GM19328 (cell line): ENCODE results near the gene MAGEE2.
"Not testable (repeated sequence)": the region's sequence is repeated elsewhere in the genome, so short reads cannot be mapped to it uniquely, and the experiment has no call there.

Experiments
- ATAC-seq: cut with Tn5 transposase; IDR thresholded peaks from one replicate; pipeline ENCODE4 v1.9.1; 2021; ENCODE audit warnings: mild to moderate bottlenecking, moderate library complexity; ENCODE audit not compliant: unreplicated experiment

The MAGEE2 gene, protein sequence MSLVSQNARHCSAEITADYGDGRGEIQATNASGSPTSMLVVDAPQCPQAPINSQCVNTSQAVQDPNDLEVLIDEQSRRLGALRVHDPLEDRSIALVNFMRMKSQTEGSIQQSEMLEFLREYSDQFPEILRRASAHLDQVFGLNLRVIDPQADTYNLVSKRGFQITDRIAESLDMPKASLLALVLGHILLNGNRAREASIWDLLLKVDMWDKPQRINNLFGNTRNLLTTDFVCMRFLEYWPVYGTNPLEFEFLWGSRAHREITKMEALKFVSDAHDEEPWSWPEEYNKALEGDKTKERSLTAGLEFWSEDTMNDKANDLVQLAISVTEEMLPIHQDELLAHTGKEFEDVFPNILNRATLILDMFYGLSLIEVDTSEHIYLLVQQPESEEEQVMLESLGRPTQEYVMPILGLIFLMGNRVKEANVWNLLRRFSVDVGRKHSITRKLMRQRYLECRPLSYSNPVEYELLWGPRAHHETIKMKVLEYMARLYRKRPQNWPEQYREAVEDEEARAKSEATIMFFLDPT

DNA sequence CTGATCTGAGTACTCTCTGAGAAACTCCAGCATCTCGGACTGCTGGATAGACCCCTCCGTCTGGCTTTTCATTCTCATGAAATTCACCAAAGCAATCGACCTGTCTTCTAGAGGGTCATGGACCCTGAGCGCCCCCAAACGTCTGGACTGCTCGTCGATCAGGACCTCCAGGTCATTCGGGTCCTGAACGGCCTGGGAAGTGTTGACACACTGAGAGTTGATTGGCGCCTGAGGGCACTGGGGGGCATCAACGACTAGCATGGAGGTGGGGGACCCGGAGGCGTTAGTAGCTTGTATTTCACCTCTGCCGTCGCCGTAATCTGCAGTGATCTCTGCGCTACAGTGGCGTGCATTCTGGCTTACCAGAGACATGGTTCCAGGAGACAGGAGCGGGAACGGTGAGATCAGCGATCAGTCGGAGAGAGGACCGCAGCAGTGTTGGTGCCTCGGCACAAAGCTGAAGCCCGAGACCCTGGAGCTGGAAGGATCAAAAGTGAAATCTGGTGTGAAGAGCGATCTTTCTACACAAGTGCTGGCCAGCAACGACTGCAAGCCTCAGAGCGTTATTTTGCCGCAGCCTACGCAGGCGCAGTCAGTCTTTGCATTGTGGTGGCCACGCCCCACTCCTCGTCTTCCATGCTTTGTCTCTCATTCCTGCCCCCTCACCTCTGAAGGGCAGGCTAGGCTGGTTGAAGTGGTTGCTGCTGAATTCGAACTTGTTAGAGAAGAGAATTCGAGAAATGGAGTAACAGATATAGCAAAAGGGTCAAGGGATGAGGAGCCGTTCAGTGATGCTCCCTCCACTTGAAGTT lies at the start of gene MAGEE2:
Gene MAGEE2 (minus strand): TSS at position 575 of the 812 bp plus-strand sequence. CDS start 203 bp downstream, at position 372.
- ATAC-seq: no peak

DNA sequence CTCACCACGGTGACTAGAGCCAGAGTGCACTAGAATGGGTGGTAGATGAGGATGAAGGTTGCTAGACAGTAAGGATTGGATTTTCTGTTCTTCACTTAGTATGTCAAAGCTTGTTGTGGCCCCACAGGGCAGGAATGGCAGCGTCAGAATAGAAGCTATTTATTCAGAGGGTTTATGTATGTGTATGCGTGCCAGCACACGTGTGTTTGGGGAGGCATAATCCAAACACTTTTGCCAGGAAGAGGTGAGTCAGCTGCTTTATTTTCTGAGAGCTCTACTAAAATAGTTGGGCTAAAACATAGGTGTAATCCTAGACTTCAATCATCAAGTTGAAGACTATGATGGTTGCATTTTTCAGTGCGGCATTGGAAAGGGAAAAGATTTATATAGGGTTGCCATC lies 1.2 kb upstream of the MAGEE2 start:
- ATAC-seq: no peak

DNA sequence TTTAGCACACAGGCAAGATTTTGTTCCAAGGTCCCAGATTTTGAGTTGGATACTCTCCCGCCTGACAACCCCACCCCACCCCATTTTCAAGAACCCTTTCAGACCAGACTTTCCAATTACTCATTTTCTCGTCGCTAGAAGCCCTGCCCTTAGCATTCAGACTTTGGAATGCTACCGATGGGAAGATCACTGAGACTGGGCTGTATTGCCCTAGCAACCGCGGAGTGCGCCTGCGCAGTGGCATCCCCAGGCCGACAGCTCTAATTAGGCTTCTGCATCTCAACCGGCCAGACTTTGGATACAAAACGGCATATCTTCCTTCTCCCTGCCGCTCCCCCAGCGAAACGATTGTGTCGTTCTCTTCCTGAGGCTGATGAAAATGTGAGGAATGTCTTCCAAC lies 3.4 kb downstream of the MAGEE2 start:
- ATAC-seq: no peak

DNA sequence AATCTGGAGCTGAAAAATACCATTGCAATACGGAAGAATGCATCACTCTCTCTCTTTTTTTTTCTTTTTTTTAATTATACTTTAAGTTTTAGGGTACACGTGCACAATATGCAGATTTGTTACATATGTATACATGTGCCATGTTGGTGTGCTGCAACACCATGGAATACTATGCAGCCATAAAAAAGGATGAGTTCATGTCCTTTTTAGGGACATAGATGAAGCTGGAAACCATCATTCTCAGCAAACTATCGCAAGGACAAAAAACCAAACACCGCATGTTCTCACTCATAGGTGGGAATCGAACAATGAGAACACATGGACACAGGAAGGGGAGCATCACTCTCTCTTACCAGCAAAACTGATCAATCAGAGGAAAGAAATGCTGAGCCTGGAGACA lies 17.0 kb downstream of the MAGEE2 start:
- ATAC-seq: not testable (repeated sequence)

DNA sequence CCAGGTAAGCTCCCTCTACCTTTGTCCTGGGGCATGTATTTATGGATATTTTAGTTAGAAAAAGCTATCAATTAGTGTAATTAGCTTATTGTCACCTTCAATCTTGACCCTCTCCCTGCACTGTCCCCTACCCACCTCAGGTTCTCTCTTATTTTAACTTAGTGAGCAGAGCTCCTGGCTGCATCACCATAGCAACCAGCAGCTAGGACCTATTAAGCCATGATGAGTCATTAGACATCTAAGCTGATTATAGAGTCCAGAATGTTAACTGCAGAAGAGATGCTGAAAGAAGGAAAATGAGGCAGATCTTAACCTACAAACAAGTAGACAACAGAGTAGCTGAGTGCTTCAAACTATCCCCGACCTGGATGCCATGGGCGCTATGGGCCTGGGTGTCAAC lies 36.6 kb downstream of the MAGEE2 start:
- no peak for ATAC-seq

DNA sequence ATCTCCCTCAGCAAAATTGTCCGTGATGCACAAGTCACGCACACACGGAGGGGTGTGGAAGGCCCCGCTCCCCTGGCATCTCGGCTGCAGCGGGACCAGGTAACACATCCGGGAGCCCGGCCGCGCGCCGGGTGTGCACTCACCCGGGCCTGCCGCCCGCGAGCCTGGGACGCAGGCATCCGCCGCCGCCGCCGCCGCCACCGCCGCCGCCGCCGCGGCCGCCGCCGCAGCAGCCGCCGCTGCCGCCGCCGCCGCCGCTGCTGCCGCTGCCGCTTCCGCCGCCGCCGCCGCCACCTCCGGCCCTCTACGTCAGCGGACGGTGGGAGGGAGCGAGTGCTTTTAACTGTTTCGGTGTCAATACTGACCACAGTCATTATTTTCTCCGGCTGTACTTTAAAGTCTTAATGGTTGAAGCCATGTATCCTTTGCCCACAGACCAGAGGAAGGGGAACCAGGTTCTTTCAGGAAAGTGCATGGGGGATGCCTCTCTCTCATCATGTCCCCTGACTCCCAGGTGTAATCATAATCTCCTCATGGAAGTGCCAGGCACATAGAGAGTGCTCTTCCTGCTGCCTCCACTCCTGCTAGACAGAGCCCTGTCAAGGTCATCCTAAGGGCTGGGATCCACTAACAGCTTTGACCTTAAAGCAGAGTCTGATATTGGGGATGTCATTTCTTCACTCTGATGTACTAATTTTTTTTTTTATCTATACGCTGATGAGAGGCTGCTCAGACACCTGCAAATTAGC lies 38.0 kb downstream of the MAGEE2 start:
- ATAC-seq: no peak
